HepG2 (cell line): ENCODE results near the gene DRG1. TPM values are rescaled to one million over a fixed set of nuclear protein-coding genes. Genes with fewer than 3 reads are reported as not detected.
"Not testable (repeated sequence)": the region's sequence is repeated elsewhere in the genome, so short reads cannot be mapped to it uniquely, and the experiment has no call there.

Experiments
- ATAC-seq: fragments of 200-7000 bp; cut with Tn5 transposase; 3 replicates; pipeline ENCODE4 v1.9.1; 2020; ENCODE audit warnings: mild to moderate bottlenecking, moderate library complexity
- BruUV-seq: library from RNA; stranded (reverse); fragments of 400-500 nt; replicated peaks from 2 replicates; lab custom pipeline; 2021; lab: Mats Ljungman, UMichigan
- CTCF ChIA-PET: fragments of 300-600 bp; formaldehyde crosslinking; extraction: SDS; loops from one replicate; lab custom pipeline; 2021; ENCODE audit warnings: low total read pairs, inconsistent platforms, low intra/inter-chr PET ratio; lab: Yijun Ruan, JAX
- POLR2A ChIA-PET: fragments of 350-600 bp; sonication (Branson Sonifier 250); formaldehyde crosslinking; loops from one replicate; lab custom pipeline; 2020; ENCODE audit warnings: antibody characterized with exemption, inconsistent platforms; lab: Yijun Ruan, JAX
- DNase-seq: peaks from one replicate; pipeline ENCODE4 v3.0.0-alpha.2; 2015; ENCODE audit warnings: low spot score
- FAIRE-seq: peaks from 3 replicates; lab custom pipeline; 2011; peaks lifted over from hg19 to GRCh38; lab: Jason Lieb, UNC
- H2AFZ ChIP-seq: one replicate; pipeline ENCODE4 v1.6.1; 2011; ENCODE audit warnings: low read length, inconsistent platforms
- H3K27ac ChIP-seq: fragments of 300-600 bp; 3 replicates; pipeline ENCODE4 v1.8.0; 2011; ENCODE audit warnings: mixed run types, mild to moderate bottlenecking, mixed read lengths, low read length, inconsistent platforms; ENCODE audit not compliant: insufficient read depth; ENCODE audit errors: extremely low read length
- H3K27me3 ChIP-seq, 2 experiments: fragments of 200-600 bp in 1 of 2; 2 replicates in 1 of 2; 3 replicates in 1 of 2; pipeline versions ENCODE4 v1.6.0 to v1.8.0; 2011; ENCODE audit warnings: low read length in 2 of 2, mild to moderate bottlenecking in 2 of 2, moderate library complexity in 2 of 2, inconsistent platforms in 1 of 2; ENCODE audit not compliant: insufficient read depth in 2 of 2, control insufficient read depth in 1 of 2
- H3K36me3 ChIP-seq, 2 experiments: fragments of 200-600 bp in 1 of 2; replicated peaks in 1 of 2; 2 replicates in 1 of 2; 3 replicates in 1 of 2; pipeline versions ENCODE4 v1.5.1 to v1.8.0; 2011; ENCODE audit warnings: low read length in 2 of 2, inconsistent platforms in 1 of 2; ENCODE audit not compliant: insufficient read depth in 2 of 2, control insufficient read depth in 1 of 2
- H3K4me1 ChIP-seq: 2 replicates; pipeline ENCODE4 v1.5.1; 2012; ENCODE audit warnings: low read length, inconsistent platforms; ENCODE audit not compliant: insufficient read depth
- H3K4me2 ChIP-seq: 2 replicates; pipeline ENCODE4 v1.6.0; 2011; ENCODE audit warnings: low read depth, low read length, inconsistent platforms
- H3K4me3 ChIP-seq, 3 experiments: fragments of 200-600 bp in 1 of 3; sonication (generic), shearing (Covaris generic) in 1 of 3; replicated peaks in 1 of 3; 2 replicates each; pipeline ENCODE4 v1.5.1; 2011 to 2016; ENCODE audit warnings: low read length in 3 of 3, inconsistent platforms in 2 of 3, low read depth in 2 of 3, mild to moderate bottlenecking in 2 of 3, control low read depth in 1 of 3, mixed read lengths in 1 of 3; ENCODE audit not compliant: insufficient read depth in 1 of 3
- H3K79me2 ChIP-seq: one replicate; pipeline ENCODE4 v1.6.1; 2011; ENCODE audit warnings: low read length, inconsistent platforms; ENCODE audit not compliant: insufficient read depth
- H3K9ac ChIP-seq: 2 replicates; pipeline ENCODE4 v1.6.0; 2011; ENCODE audit warnings: mild to moderate bottlenecking, low read depth, low read length, inconsistent platforms; ENCODE audit not compliant: insufficient read depth
- H3K9me3 ChIP-seq: 2 replicates; pipeline ENCODE4 v1.5.1; 2012; ENCODE audit warnings: mild to moderate bottlenecking, low read length
- H4K20me1 ChIP-seq: 2 replicates; pipeline ENCODE4 v1.6.0; 2011; ENCODE audit warnings: inconsistent platforms, mild to moderate bottlenecking, low read length, moderate library complexity; ENCODE audit not compliant: insufficient read depth
- GFI1 ChIP-seq: sonication (generic); formaldehyde crosslinking; IDR thresholded peaks from 2 replicates; pipeline ENCODE4 v1.5.0; 2020; ENCODE audit warnings: missing genetic modification reagents, mild to moderate bottlenecking, borderline replicate concordance
- HNRNPH1 ChIP-seq: fragments of 200-400 bp; formaldehyde crosslinking; optimal IDR thresholded peaks from 2 replicates; pipeline ENCODE3; 2017; ENCODE audit warnings: mild to moderate bottlenecking, low read depth, low read length
- KDM2A ChIP-seq: sonication (generic); formaldehyde crosslinking; IDR thresholded peaks from 2 replicates; pipeline ENCODE4 v1.4.0; 2020; ENCODE audit warnings: low read depth, missing genetic modification reagents, borderline replicate concordance
- NBN ChIP-seq: fragments of 450-650 bp; conservative IDR thresholded peaks from 2 replicates; pipeline ENCODE4 v1.6.1; 2017
- NFYB ChIP-seq: sonication (generic); formaldehyde crosslinking; IDR thresholded peaks from 2 replicates; pipeline ENCODE4 v1.4.0; 2020; ENCODE audit warnings: missing genetic modification reagents
- NFYC ChIP-seq: IDR thresholded peaks from 2 replicates; pipeline ENCODE4 v1.6.1; 2016; ENCODE audit warnings: missing genetic modification reagents, missing compliant biosample characterization
- RXRB ChIP-seq: IDR thresholded peaks from 2 replicates; pipeline ENCODE4 v1.6.1; 2016; ENCODE audit warnings: borderline replicate concordance, missing genetic modification reagents, missing compliant biosample characterization
- THAP9 ChIP-seq: sonication (generic); formaldehyde crosslinking; IDR thresholded peaks from 2 replicates; pipeline ENCODE4; 2020; ENCODE audit warnings: missing genetic modification reagents, mild to moderate bottlenecking, borderline replicate concordance
- ZNF143 ChIP-seq: sonication (generic); formaldehyde crosslinking; IDR thresholded peaks from 2 replicates; pipeline ENCODE4 v1.4.0; 2020; ENCODE audit warnings: missing genetic modification reagents
- ZNF230 ChIP-seq: sonication (generic); formaldehyde crosslinking; IDR thresholded peaks from 2 replicates; pipeline ENCODE4 v1.4.0; 2020; ENCODE audit warnings: mild to moderate bottlenecking, missing genetic modification reagents
- ZNF691 ChIP-seq: sonication (generic); formaldehyde crosslinking; IDR thresholded peaks from 2 replicates; pipeline ENCODE4 v1.4.0; 2020; ENCODE audit warnings: missing genetic modification reagents, low read depth, mild to moderate bottlenecking, borderline replicate concordance
- ZSCAN12 ChIP-seq: sonication (generic); formaldehyde crosslinking; IDR thresholded peaks from 2 replicates; pipeline ENCODE4 v1.9.0; 2021; ENCODE audit warnings: mild to moderate bottlenecking, missing genetic modification reagents
- ZSCAN5A ChIP-seq: sonication (generic); formaldehyde crosslinking; IDR thresholded peaks from 2 replicates; pipeline ENCODE4 v1.8.0; 2022; ENCODE audit warnings: mild to moderate bottlenecking, missing genetic modification reagents, borderline replicate concordance
- WGBS: methylation state at CpG from one replicate; pipeline ENCODE4 v1.1.6; 2017; ENCODE audit warnings: low lambda C conversion rate; 5-methylcytosine and 5-hydroxymethylcytosine counted together
- in situ Hi-C: cut with HindIII; loops from 2 replicates; pipeline ENCODE4 v1.10.0; 2017; ENCODE audit warnings: low pct_unique_long_range_greater_than_20kb; ENCODE audit not compliant: extremely low pct_ligation_motif_present
- intact Hi-C: fragments of 100-400 bp; cut with micrococcal nuclease; formaldehyde crosslinking; loops from one replicate; pipeline ENCODE4 v1.10.0; 2022; ENCODE audit not compliant: unreplicated experiment
- polyA plus RNA-seq, 8 experiments: library from polyadenylated mRNA; depleted of rRNA in 3 of 8; stranded (reverse) in 7 of 8; unstranded in 1 of 8; fragments of >200 nt; fragmentation: Illumina TruSeq in 4 of 8; extraction: Trizol in 4 of 8; gene quantifications; 2 replicates each; pipeline versions ENCODE4 v1.2.1 to v1.2.3, GENCODE V29; 2011 to 2016; ENCODE audit warnings: low read depth in 4 of 8, missing spikeins in 1 of 8, mixed read lengths in 1 of 8; ENCODE audit not compliant: insufficient read depth in 1 of 8
- total RNA-seq, 5 experiments: library from RNA; depleted of rRNA; stranded (reverse); fragments of >200 nt; fragmentation: Illumina TruSeq; extraction: Trizol; gene quantifications; 2 replicates each; pipeline ENCODE4 v1.2.3, GENCODE V29; 2016; ENCODE audit warnings: low read depth in 1 of 5

DRG1 gene
- total and polyA plus RNA-seq, 2 of the 13 experiments (the other 11 are each of a cell fraction or from before 2014, with no cell fraction given), result 59.0 to 94.8 TPM

GRCh38 chr22:31378123-31378522 is 21.3 kb upstream of the DRG1 start (continued):
- TF ChIP-seq ZSCAN5A (CRISPR knock-in tag) (no peak), GFI1 (no peak)

GRCh38 chr22:31378651-31379050 is 20.8 kb upstream of the DRG1 start:
- CTCF ChIA-PET, H3K79me2 ChIP-seq, H3K4me1 ChIP-seq, H3K27ac ChIP-seq, ATAC-seq, H3K27me3 ChIP-seq, FAIRE-seq, H3K36me3 ChIP-seq, in situ Hi-C loops, BruUV-seq, H4K20me1 ChIP-seq, intact Hi-C loops, H3K9ac ChIP-seq, H2AFZ ChIP-seq, H3K9me3 ChIP-seq, H3K4me2 ChIP-seq, POLR2A ChIA-PET, DNase-seq, H3K4me3 ChIP-seq: not testable (repeated sequence)
- WGBS, result 63% methylated on average over 6 of the region's 6 CpGs

- Histone ChIP-seq H2AFZ (no peak overlapping the region), H3K36me3 (no peaks in the 10 kb centered on the region), H3K4me1 (peaks cover 25% of the 10 kb centered on the region), H3K27me3 (no peaks in the 10 kb centered on the region), H3K4me2 (no peak overlapping the region), H3K9me3 (no peaks in the 10 kb centered on the region), H3K79me2 (no peaks in the 10 kb centered on the region), H3K27ac (no peak overlapping the region), H3K4me3 (no peak overlapping the region), H4K20me1 (no peaks in the 10 kb centered on the region), H3K9ac (no peak overlapping the region)
- intact Hi-C loops (no loop called here), in situ Hi-C loops (no loop called here)
- WGBS, result 100% methylated on average over 1 of the region's 2 CpGs
- ChIA-PET CTCF (no interaction called here), POLR2A (no interaction called here)
- ATAC-seq, result no peak
- no peak for DNase-seq
- FAIRE-seq, result no peak
- no TSS peak for BruUV-seq
- no peak for TF ChIP-seq RXRB (CRISPR knock-in tag)
- no peak for TF ChIP-seq HNRNPH1
- TF ChIP-seq NFYC (CRISPR knock-in tag), result peak; percentile 54
- TF ChIP-seq ZNF143 (CRISPR knock-in tag), result no peak
- no peak for TF ChIP-seq ZSCAN12 (CRISPR knock-in tag)
- no peak for TF ChIP-seq KDM2A (CRISPR knock-in tag)
- TF ChIP-seq THAP9 (CRISPR knock-in tag), result no peak
- no peak for TF ChIP-seq ZNF691 (CRISPR knock-in tag)
- TF ChIP-seq ZNF230 (CRISPR knock-in tag), result no peak
- TF ChIP-seq NBN, result no peak
- TF ChIP-seq NFYB (CRISPR knock-in tag), result peak; percentile 77
Measured at GRCh38 chr22:31393893-31394292, 5.5 kb upstream of the DRG1 start.
